ENCODE results near the gene CFAP53.

GRCh38 chr18:50194631-50195532 is 71.4 kb downstream of the CFAP53 start, which contains the start of gene MYO5B:
- peak; percentile 18 for TF ChIP-seq CTCF (IDR thresholded peaks at IDR 0.05; ENCODE audit: low read length)
- no peak for TF ChIP-seq EZH2 (optimal IDR thresholded peaks at IDR 0.05; ENCODE audit: low read depth, low read length)
